KOPT-K1 (cell line): ENCODE data around the gene SPEF2.

Experiments
- H3K27ac ChIP-seq: fragments of 200-600 bp; sonication (generic); 2 replicates; pipeline ENCODE4 v1.5.1; 2016; ENCODE audit warnings: antibody characterized with exemption, mild to moderate bottlenecking, low read depth, low read length; ENCODE audit not compliant: poor library complexity, severe bottlenecking
- H3K36me3 ChIP-seq: fragments of 200-600 bp; sonication (generic); 2 replicates; pipeline ENCODE4 v1.5.1; 2017; ENCODE audit warnings: antibody characterized with exemption, mild to moderate bottlenecking, low read length, moderate library complexity; ENCODE audit not compliant: insufficient read depth
- H3K9me3 ChIP-seq: fragments of 200-600 bp; sonication (generic); 2 replicates; pipeline ENCODE4 v1.5.1; 2017; ENCODE audit warnings: antibody characterized with exemption, low read length, mild to moderate bottlenecking; ENCODE audit not compliant: insufficient read depth, poor library complexity, severe bottlenecking

The SPEF2 gene

GRCh38 chr5:35617435-35618303 is at the start of gene SPEF2:
SPEF2 (plus strand) TSS chr5:35617863; CDS start chr5:35617998, 135 bp downstream.
- Histone ChIP-seq H3K9me3 (peaks cover 15% of the 10 kb centered on the region), H3K27ac (no peak within 1 kb of the TSS), H3K36me3 (no peaks in the 10 kb centered on the region)

- H3K27ac ChIP-seq: no peak overlapping the region
- no peaks in the 10 kb centered on the region for H3K36me3 ChIP-seq
- H3K9me3 ChIP-seq: no peaks in the 10 kb centered on the region
Measured at GRCh38 chr5:35575578-35575977, 42.1 kb upstream of the SPEF2 start.

GRCh38 chr5:35587419-35587818 is 30.2 kb upstream of the SPEF2 start:
- no peaks in the 10 kb centered on the region for H3K36me3 ChIP-seq
- H3K9me3 ChIP-seq: no peaks in the 10 kb centered on the region
- no peak overlapping the region for H3K27ac ChIP-seq

- H3K27ac ChIP-seq: no peak overlapping the region
- H3K9me3 ChIP-seq: no peaks in the 10 kb centered on the region
- no peaks in the 10 kb centered on the region for H3K36me3 ChIP-seq
Measured at GRCh38 chr5:35593338-35593737, 24.3 kb upstream of the SPEF2 start.

- no peak overlapping the region for H3K27ac ChIP-seq
- H3K9me3 ChIP-seq: no peaks in the 10 kb centered on the region
- no peaks in the 10 kb centered on the region for H3K36me3 ChIP-seq
Measured at GRCh38 chr5:35598707-35599370, 18.8 kb upstream of the SPEF2 start.

- no peaks in the 10 kb centered on the region for H3K36me3 ChIP-seq
Measured at GRCh38 chr5:35600591-35600990, 17.1 kb upstream of the SPEF2 start.

GRCh38 chr5:35608881-35609779 is 8.5 kb upstream of the SPEF2 start:
- H3K9me3 ChIP-seq: no peaks in the 10 kb centered on the region
- H3K27ac ChIP-seq: no peak overlapping the region

More at GRCh38 chr5:35600591-35600990, 17.1 kb upstream of the SPEF2 start:
- Histone ChIP-seq H3K9me3 (no peaks in the 10 kb centered on the region), H3K27ac (no peak overlapping the region)

GRCh38 chr5:35617060-35617434 is 616 bp upstream of the SPEF2 start:
- Histone ChIP-seq H3K9me3 (peaks cover 15% of the 10 kb centered on the region), H3K27ac (no peak overlapping the region), H3K36me3 (no peaks in the 10 kb centered on the region)

More at GRCh38 chr5:35608881-35609779, 8.5 kb upstream of the SPEF2 start:
- no peaks in the 10 kb centered on the region for H3K36me3 ChIP-seq

- Histone ChIP-seq H3K27ac (no peak overlapping the region), H3K9me3 (peaks cover 15% of the 10 kb centered on the region), H3K36me3 (no peaks in the 10 kb centered on the region)
Measured at GRCh38 chr5:35618304-35618636, 607 bp downstream of the SPEF2 start.

GRCh38 chr5:35618781-35619180 is 1.1 kb downstream of the SPEF2 start:
- H3K36me3 ChIP-seq: no peaks in the 10 kb centered on the region
- peaks cover 15% of the 10 kb centered on the region for H3K9me3 ChIP-seq
- H3K27ac ChIP-seq: no peak overlapping the region

GRCh38 chr5:35622974-35623373 is 5.3 kb downstream of the SPEF2 start:
- H3K36me3 ChIP-seq: no peaks in the 10 kb centered on the region
- H3K9me3 ChIP-seq: peaks cover 4% of the 10 kb centered on the region
- no peak overlapping the region for H3K27ac ChIP-seq

- Histone ChIP-seq H3K9me3 (no peaks in the 10 kb centered on the region), H3K27ac (no peak overlapping the region), H3K36me3 (no peaks in the 10 kb centered on the region)
Measured at GRCh38 chr5:35623991-35624390, 6.3 kb downstream of the SPEF2 start.

- Histone ChIP-seq H3K9me3 (no peaks in the 10 kb centered on the region), H3K36me3 (no peaks in the 10 kb centered on the region), H3K27ac (no peak overlapping the region)
Measured at GRCh38 chr5:35626108-35626507, 8.4 kb downstream of the SPEF2 start.

- H3K27ac ChIP-seq: no peak overlapping the region
- no peaks in the 10 kb centered on the region for H3K9me3 ChIP-seq
- H3K36me3 ChIP-seq: no peaks in the 10 kb centered on the region
Measured at GRCh38 chr5:35626553-35626952, 8.9 kb downstream of the SPEF2 start.

GRCh38 chr5:35634326-35634725 is 16.7 kb downstream of the SPEF2 start:
- Histone ChIP-seq H3K27ac (no peak overlapping the region), H3K36me3 (no peaks in the 10 kb centered on the region), H3K9me3 (peaks cover 5% of the 10 kb centered on the region)
